Endometrial microvascular endothelial cells (primary cell): Measurements from ENCODE around the gene SUCLG2. TPM values are rescaled to one million over a fixed set of nuclear protein-coding genes. Genes with fewer than 3 reads are reported as not detected.

Experiments used
- in situ Hi-C: cut with HindIII; loops from 2 replicates; pipeline ENCODE4 v1.10.0; 2017; ENCODE audit warnings: low sequenced_read_pairs, low pct_unique_long_range_greater_than_20kb; ENCODE audit errors: inconsistent ontology term
- total RNA-seq: library from RNA; depleted of rRNA; stranded (reverse); fragments of >200 nt; gene quantifications from one replicate; pipeline ENCODE4 v1.2.3, GENCODE V29; 2015; ENCODE audit errors: inconsistent ontology term

SUCLG2 gene
- total RNA-seq, 1 donor from 2014 or later: 66.3 TPM

DNA sequence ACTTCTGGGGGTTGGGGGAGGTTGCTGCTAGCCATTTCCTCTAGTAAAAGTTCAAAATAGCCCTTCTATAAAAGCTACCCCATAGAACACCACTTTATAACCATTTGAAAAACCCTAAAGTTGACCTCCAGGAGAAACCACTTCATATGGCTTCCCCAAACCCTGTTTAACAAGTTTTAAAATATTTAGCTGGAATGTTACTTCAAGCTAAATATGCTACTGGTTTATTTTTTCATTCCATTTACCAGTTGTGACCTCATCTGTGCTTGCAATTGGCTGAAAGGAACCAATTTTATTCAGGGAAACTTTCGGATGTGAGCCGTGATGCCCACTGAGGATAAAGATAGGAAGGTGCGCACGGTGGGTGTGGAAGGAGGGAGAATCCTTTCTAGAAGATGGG, 221.3 kb downstream of the SUCLG2 start:
- in situ Hi-C loops: no loop called here

GRCh38 chr3:67431887-67432286, 222.5 kb downstream of the SUCLG2 start:
- in situ Hi-C loops: no loop called here

GRCh38 chr3:67423722-67424121, 230.7 kb downstream of the SUCLG2 start:
- in situ Hi-C loops: no loop called here

DNA sequence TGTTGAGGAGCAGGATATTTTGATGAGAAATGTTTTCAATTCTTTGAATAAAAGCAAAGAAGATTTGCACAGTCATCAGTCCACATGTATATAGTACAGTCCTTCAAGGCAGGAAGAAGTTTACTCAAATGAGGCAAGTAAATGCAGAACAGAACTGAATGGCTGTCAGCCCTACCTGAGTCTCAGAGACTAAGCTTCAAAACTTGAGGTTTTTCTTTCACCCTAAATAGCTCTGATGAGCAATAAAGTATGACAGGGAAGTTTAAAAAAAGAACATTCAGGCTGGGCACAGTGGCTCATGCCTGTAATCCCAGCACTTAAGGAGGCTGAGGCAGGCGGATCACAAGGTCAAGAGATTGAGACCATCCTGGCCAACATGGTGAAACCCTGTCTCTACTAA, 232.5 kb downstream of the SUCLG2 start:
- in situ Hi-C loops: no loop called here

- in situ Hi-C loops: no loop called here
Observed at GRCh38 chr3:67419779-67420178, 234.6 kb downstream of the SUCLG2 start.

- in situ Hi-C loops: no loop called here
Observed at GRCh38 chr3:67419218-67419529, 235.2 kb downstream of the SUCLG2 start.

- in situ Hi-C loops: no loop called here
Observed at GRCh38 chr3:67418426-67419217, 235.8 kb downstream of the SUCLG2 start.

GRCh38 chr3:67416703-67417102, 237.7 kb downstream of the SUCLG2 start:
- in situ Hi-C loops: no loop called here

GRCh38 chr3:67415511-67415910, 238.9 kb downstream of the SUCLG2 start:
- in situ Hi-C loops: no loop called here

- in situ Hi-C loops: no loop called here
Observed at GRCh38 chr3:67414740-67415139, 239.7 kb downstream of the SUCLG2 start.

GRCh38 chr3:67405193-67405592, 249.2 kb downstream of the SUCLG2 start:
- in situ Hi-C loops: no loop called here

- in situ Hi-C loops: no loop called here
Observed at GRCh38 chr3:67402873-67403272, 251.5 kb downstream of the SUCLG2 start.

GRCh38 chr3:67401921-67402320, 252.5 kb downstream of the SUCLG2 start:
- in situ Hi-C loops: no loop called here

- in situ Hi-C loops: no loop called here
Observed at GRCh38 chr3:67400476-67400875, 253.9 kb downstream of the SUCLG2 start.

DNA sequence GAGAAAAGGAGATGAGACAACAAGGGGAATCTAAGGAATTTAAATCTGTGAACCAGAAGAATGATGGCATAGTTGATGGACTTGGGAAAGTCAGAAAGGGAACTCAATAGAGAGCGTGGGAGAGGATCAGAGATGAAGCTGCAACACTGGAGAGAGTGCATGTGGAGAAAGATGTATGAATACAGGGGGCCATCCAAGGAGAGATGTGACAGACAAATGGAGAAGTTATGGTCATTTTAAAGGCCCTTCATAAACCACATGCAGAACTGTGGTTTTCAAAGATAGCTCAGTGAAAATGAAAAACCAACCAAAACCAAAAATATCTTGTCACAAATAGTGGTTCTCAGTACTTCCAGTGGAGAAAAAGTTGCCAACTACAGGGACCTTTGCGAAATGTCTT, 265.2 kb downstream of the SUCLG2 start:
- in situ Hi-C loops: no loop called here

GRCh38 chr3:67388738-67389137, 265.7 kb downstream of the SUCLG2 start:
- in situ Hi-C loops: no loop called here

DNA sequence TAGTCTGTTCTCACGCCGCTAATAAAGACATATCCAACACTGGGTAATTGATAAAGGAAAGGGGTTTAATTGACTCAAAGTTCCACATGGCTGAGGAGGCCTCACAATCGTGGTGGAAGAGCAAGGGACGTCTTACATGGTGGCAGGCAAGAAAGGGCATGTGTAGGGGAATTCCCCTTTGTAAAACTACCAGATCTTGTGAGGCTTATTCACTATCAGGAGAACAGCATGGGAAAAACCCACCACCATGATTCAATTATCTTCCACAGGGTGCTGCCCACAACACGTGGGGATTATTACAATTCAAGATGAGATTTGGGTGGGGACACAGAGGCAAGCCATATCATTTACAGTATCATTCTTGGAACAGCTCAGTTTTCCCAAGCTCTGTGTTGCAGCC, 268.0 kb downstream of the SUCLG2 start:
- in situ Hi-C loops: no loop called here

DNA sequence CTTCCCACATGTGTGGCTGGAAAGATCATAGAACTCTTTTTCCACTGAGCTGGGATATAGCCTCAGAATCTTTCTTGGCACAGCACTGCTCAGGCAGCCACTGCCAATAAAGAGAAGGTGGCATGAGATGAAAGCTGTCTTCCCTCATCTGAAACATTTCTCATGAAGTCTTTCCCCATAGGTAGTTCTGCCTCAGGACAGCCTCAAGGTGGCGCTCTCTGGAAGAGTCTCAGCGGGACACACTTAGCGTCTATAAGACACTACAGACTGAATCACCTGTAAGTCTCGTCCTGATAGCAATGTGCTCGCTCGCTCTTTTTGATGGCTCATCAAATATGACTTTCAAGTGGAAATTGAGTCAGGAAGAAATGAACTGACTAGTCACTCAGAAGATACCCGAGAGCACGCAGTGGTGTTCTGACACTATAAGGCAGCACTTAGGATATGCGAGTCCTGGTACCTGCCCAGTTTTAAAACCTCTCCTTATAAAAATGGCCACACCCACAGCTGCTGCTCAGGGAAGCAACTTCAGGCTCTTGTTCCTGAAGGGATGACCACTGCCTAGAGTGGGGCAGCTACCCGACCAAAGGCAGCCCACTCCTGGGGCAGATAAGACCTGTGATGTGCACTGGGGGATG, 269.5 kb downstream of the SUCLG2 start:
- in situ Hi-C loops: no loop called here

DNA sequence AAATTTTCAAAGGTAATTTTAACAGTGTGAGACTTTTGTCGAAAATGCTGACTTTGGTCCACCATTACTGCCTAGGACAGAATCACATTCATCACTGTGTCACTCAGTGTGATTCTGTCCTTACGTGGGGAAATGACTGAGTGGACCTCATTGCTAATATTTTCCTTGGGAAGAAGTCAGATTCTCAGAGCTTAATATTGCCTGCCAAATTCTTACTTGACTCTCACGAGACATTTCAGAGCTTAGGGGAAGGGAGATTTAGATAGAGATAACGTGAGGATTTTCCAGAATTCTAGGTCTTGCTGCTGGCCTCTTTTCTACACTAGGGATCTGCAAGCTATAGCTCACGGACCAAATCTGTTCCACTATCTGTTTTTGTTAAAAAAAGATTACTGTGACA, 270.4 kb downstream of the SUCLG2 start:
- in situ Hi-C loops: no loop called here

- in situ Hi-C loops: no loop called here
Observed at GRCh38 chr3:67383379-67383778, 271.0 kb downstream of the SUCLG2 start.

DNA sequence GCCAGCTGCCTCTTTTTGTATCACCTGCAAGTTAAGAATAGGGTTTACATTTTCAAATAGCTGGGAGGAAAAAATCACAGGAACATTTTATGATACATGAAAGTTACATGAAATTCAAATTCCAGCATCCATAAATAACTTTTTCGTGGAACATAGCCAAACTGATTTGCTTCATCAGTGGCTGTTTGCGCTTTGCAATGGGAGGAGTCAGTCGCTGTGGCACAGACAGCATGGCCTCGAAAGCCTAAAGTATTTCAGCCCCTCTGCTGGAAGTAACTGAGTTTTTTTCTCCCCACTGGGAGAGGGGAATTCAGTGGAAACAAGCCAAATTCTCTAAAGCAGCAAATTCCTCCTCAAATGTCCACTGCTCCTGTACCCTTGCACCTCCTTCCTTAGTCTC, 271.9 kb downstream of the SUCLG2 start:
- in situ Hi-C loops: no loop called here
